Right lobe of liver (tissue), 4 donors: ENCODE measurements around the gene HS1BP3.

Experiments used
- CTCF ChIP-seq, 4 donors: fragments of 200-600 bp in 3 of 4; fragments of 450-650 bp in 1 of 4; IDR thresholded peaks; one replicate each; pipeline versions ENCODE4 v1.5.1 to v1.8.0; 2016 to 2022; ENCODE audit warnings: antibody characterized with exemption in 4 of 4, mild to moderate bottlenecking in 2 of 4
- POLR2A ChIP-seq: fragments of 450-650 bp; IDR thresholded peaks from one replicate; pipeline ENCODE4 v1.6.1; 2017; ENCODE audit warnings: antibody characterized with exemption, mild to moderate bottlenecking
- donor health status: DM: no; HTN: no; CAD: no.
- donor health status: DM: no; HTN: no; CAD: no.
- donor health status: DM: no; HTN: yes; CAD: no.

- TF ChIP-seq CTCF (IDR thresholded peaks at IDR 0.05) (no peak), POLR2A (no peak)
These were observed 75.5 kb downstream of the HS1BP3 start for GRCh38 chr2:20575414-20575813.
